Endothelial cell of umbilical vein (primary cell): ENCODE measurements around the gene SLC6A16. TPM values are rescaled to one million over a fixed set of nuclear protein-coding genes. Genes with fewer than 3 reads are reported as not detected.

Experiments used
- BruUV-seq: library from RNA; stranded (reverse); fragments of 400-500 nt; replicated peaks from 2 replicates; lab custom pipeline; 2021; lab: Mats Ljungman, UMichigan
- CTCF ChIA-PET: fragments of 300-600, 350-600 bp; sonication (Branson Sonifier 250); formaldehyde crosslinking; loops from one replicate; lab custom pipeline; 2021; ENCODE audit warnings: antibody characterized with exemption, inconsistent platforms; lab: Charles Lee
- POLR2A ChIA-PET: fragments of 300-600, 350-600 bp; sonication (Branson Sonifier 250); formaldehyde crosslinking; loops from one replicate; lab custom pipeline; 2021; ENCODE audit warnings: antibody characterized with exemption, inconsistent platforms; lab: Charles Lee
- DNase-seq: peaks from one replicate; pipeline ENCODE4 v3.0.0-alpha.2; 2011; ENCODE audit warnings: low read depth, low spot score
- FAIRE-seq: peaks from 2 replicates; lab custom pipeline; 2011; peaks lifted over from hg19 to GRCh38; lab: Jason Lieb, UNC
- H2AFZ ChIP-seq: 2 replicates; pipeline ENCODE4 v1.6.0; 2012; ENCODE audit warnings: low read depth, low read length, control low read depth, inconsistent platforms
- H3K27ac ChIP-seq: 2 replicates; pipeline ENCODE4 v1.5.1; 2011; ENCODE audit warnings: low read depth, mild to moderate bottlenecking, control low read depth, low read length, moderate library complexity; ENCODE audit not compliant: insufficient read depth
- H3K27me3 ChIP-seq, 2 experiments: 2 replicates each; pipeline versions ENCODE4 v1.6.0 to v1.6.1; 2011; ENCODE audit warnings: low read length in 2 of 2, mixed read lengths in 1 of 2; ENCODE audit not compliant: control insufficient read depth in 2 of 2, insufficient read depth in 2 of 2
- H3K36me3 ChIP-seq, 2 experiments: 2 replicates in 1 of 2; 3 replicates in 1 of 2; pipeline ENCODE4 v1.5.1; 2011; ENCODE audit warnings: low read length in 2 of 2, mild to moderate bottlenecking in 1 of 2, moderate library complexity in 1 of 2; ENCODE audit not compliant: control insufficient read depth in 2 of 2, insufficient read depth in 2 of 2; ENCODE audit errors: extremely low read depth in 1 of 2
- H3K4me1 ChIP-seq: 3 replicates; pipeline ENCODE4 v1.5.1; 2011; ENCODE audit warnings: mild to moderate bottlenecking, low read length; ENCODE audit not compliant: control insufficient read depth, insufficient read depth; ENCODE audit errors: extremely low read depth
- H3K4me2 ChIP-seq: 2 replicates; pipeline ENCODE4 v1.6.1; 2011; ENCODE audit warnings: low read length, control low read depth, mixed read lengths; ENCODE audit not compliant: insufficient read depth
- H3K4me3 ChIP-seq, 3 experiments: fragments of 200-600 bp in 1 of 3; sonication (generic), shearing (Covaris generic) in 1 of 3; replicated peaks in 1 of 3; 2 replicates each; pipeline ENCODE4 v1.5.1; 2011 to 2016; ENCODE audit warnings: control low read depth in 3 of 3, low read length in 3 of 3, mild to moderate bottlenecking in 2 of 3, inconsistent platforms in 1 of 3, low read depth in 1 of 3, moderate library complexity in 1 of 3; ENCODE audit not compliant: insufficient read depth in 1 of 3
- H3K79me2 ChIP-seq: 2 replicates; pipeline ENCODE4 v1.6.0; 2012; ENCODE audit warnings: low read length, inconsistent platforms; ENCODE audit not compliant: control insufficient read depth, insufficient read depth
- H3K9ac ChIP-seq: replicated peaks from 2 replicates; pipeline ENCODE3; 2011; ENCODE audit warnings: low read length, control low read depth; ENCODE audit not compliant: insufficient read depth; ENCODE audit errors: extremely low read depth
- H3K9me1 ChIP-seq: replicated peaks from 3 replicates; pipeline ENCODE4 v1.6.0; 2011; ENCODE audit warnings: mild to moderate bottlenecking, low read length; ENCODE audit not compliant: control insufficient read depth, insufficient read depth; ENCODE audit errors: extremely low read depth
- H3K9me3 ChIP-seq: replicated peaks from 2 replicates; pipeline ENCODE4 v1.5.1; 2012; ENCODE audit warnings: low read length, inconsistent platforms; ENCODE audit not compliant: control insufficient read depth, insufficient read depth
- H4K20me1 ChIP-seq: replicated peaks from 2 replicates; pipeline ENCODE3; 2011; ENCODE audit warnings: mild to moderate bottlenecking, low read length; ENCODE audit not compliant: control insufficient read depth, insufficient read depth; ENCODE audit errors: extremely low read depth
- EZH2 ChIP-seq: IDR thresholded peaks from 2 replicates; pipeline ENCODE4 v1.6.1; 2012; ENCODE audit warnings: borderline replicate concordance, low read depth, mild to moderate bottlenecking, moderate library complexity, low read length, inconsistent platforms; ENCODE audit not compliant: severe bottlenecking
- GATA2 ChIP-seq: IDR thresholded peaks from 2 replicates; pipeline ENCODE4 v1.7.0; 2011; ENCODE audit warnings: low read depth, mild to moderate bottlenecking, moderate library complexity, mixed read lengths, low read length; ENCODE audit not compliant: insufficient read length, insufficient read depth
- JUN ChIP-seq: IDR thresholded peaks from 2 replicates; pipeline ENCODE4 v1.6.1; 2011; ENCODE audit warnings: borderline replicate concordance, low read depth; ENCODE audit not compliant: insufficient read length, insufficient read depth
- MAX ChIP-seq: IDR thresholded peaks from 2 replicates; pipeline ENCODE4 v1.6.1; 2011; ENCODE audit not compliant: insufficient read depth, insufficient read length
- MYC ChIP-seq: IDR thresholded peaks from one replicate; pipeline ENCODE4 v1.6.1; 2011; ENCODE audit warnings: mild to moderate bottlenecking, low read depth, low read length
- POLR2A ChIP-seq: IDR thresholded peaks from 2 replicates; pipeline ENCODE4 v1.6.1; 2012; ENCODE audit warnings: low read depth, mild to moderate bottlenecking, control low read depth, low read length
- POLR2AphosphoS5 ChIP-seq: IDR thresholded peaks from 2 replicates; pipeline ENCODE4 v1.6.1; 2012; ENCODE audit warnings: low read depth, mild to moderate bottlenecking, control low read depth, low read length, moderate library complexity; ENCODE audit not compliant: insufficient read depth
- dilution Hi-C: fragments of 300-500 bp; cut with MboI; formaldehyde crosslinking; loops from one replicate; pipeline ENCODE4 v1.15.0; 2019; ENCODE audit warnings: low sequenced_read_pairs; ENCODE audit not compliant: extremely low pct_ligation_motif_present
- intact Hi-C: fragments of 100-400 bp; cut with micrococcal nuclease; formaldehyde crosslinking; loops from one replicate; pipeline ENCODE4 v1.10.0; 2022
- polyA plus RNA-seq, 4 experiments: library from polyadenylated mRNA; depleted of rRNA in 3 of 4; stranded (reverse) in 3 of 4; unstranded in 1 of 4; fragments of >200 nt; gene quantifications; 2 replicates each; pipeline versions ENCODE4 v1.2.1 to v1.2.3, GENCODE V29; 2011 to 2012; ENCODE audit warnings: missing spikeins in 1 of 4
- total RNA-seq: library from RNA; stranded (reverse); gene quantifications from 2 replicates; pipeline ENCODE4 v1.2.3, GENCODE V29; 2021

Gene SLC6A16
- total and polyA plus RNA-seq, 2 donors (not counting 3 experiments of a cell fraction or from before 2014, with no cell fraction given): 1.1 to 1.6 TPM

- H3K4me2 ChIP-seq: no peak overlapping the region
- no TSS peak for BruUV-seq
Measured at GRCh38 chr19:49338691-49339300, 13.8 kb upstream of the SLC6A16 start.

GRCh38 chr19:49338023-49338677 is 13.2 kb upstream of the SLC6A16 start:
- ChIA-PET CTCF (interaction anchor here (1.0 to 3.5 kb wide), 3 partner anchors 10 to 112 kb away, joined by 3 to 15 read pairs (median 6); no protein-coding TSS in a partner anchor), POLR2A (no interaction called here)
- FAIRE-seq: no peak
- Histone ChIP-seq H3K9me1 (no peaks in the 10 kb centered on the region), H3K4me3 (no peak overlapping the region), H3K27me3 (no peaks in the 10 kb centered on the region), H3K27ac (no peak overlapping the region), H3K79me2 (no peaks in the 10 kb centered on the region), H3K36me3 (peaks cover 5 to 15% of the 10 kb centered on the region in 2 experiments), H4K20me1 (no peaks in the 10 kb centered on the region), H3K4me2 (no peak overlapping the region), H3K9me3 (no peaks in the 10 kb centered on the region), H2AFZ (no peak overlapping the region), H3K9ac (no peak overlapping the region), H3K4me1 (peaks cover 20% of the 10 kb centered on the region)
- intact Hi-C loops (no loop called here), dilution Hi-C loops (no loop called here)
- no peak for DNase-seq
- TF ChIP-seq POLR2AphosphoS5 (peak; percentile 4), GATA2 (no peak), MAX (no peak), POLR2A (no peak), JUN (no peak)
- BruUV-seq: no TSS peak

More at GRCh38 chr19:49338691-49339300, 13.8 kb upstream of the SLC6A16 start:
- intact Hi-C loops (no loop called here), dilution Hi-C loops (no loop called here)
- no peaks in the 10 kb centered on the region for H3K9me3 ChIP-seq
- CTCF ChIA-PET: interaction anchor here (1.7 to 3.5 kb wide), 2 partner anchors 11 to 112 kb away, joined by 6 to 15 read pairs; no protein-coding TSS in a partner anchor
- no peak overlapping the region for H3K9ac ChIP-seq
- H3K4me3 ChIP-seq: no peak overlapping the region
- POLR2A ChIA-PET: no interaction called here
- peaks cover 6 to 20% of the 10 kb centered on the region in 2 experiments for H3K36me3 ChIP-seq
- TF ChIP-seq POLR2A (peak; percentile 18), MAX (no peak), EZH2 (peak; percentile 42), MYC (no peak), JUN (no peak), GATA2 (no peak)
- H3K27me3 ChIP-seq: no peaks in the 10 kb centered on the region
- no peaks in the 10 kb centered on the region for H3K79me2 ChIP-seq
- H3K27ac ChIP-seq: no peak overlapping the region
- H3K9me1 ChIP-seq: no peaks in the 10 kb centered on the region
- peaks cover 15% of the 10 kb centered on the region for H3K4me1 ChIP-seq
- no peak for FAIRE-seq
- peak; percentile 52 for DNase-seq
- H4K20me1 ChIP-seq: no peaks in the 10 kb centered on the region
- no peak overlapping the region for H2AFZ ChIP-seq
